NCI-H1048 (cell line): ENCODE results near the gene ATF1.

Experiments
- DNase-seq: peaks from one replicate; lab custom pipeline; 2025; lab: John Stamatoyannopoulos, UW

ATF1 gene

DNA sequence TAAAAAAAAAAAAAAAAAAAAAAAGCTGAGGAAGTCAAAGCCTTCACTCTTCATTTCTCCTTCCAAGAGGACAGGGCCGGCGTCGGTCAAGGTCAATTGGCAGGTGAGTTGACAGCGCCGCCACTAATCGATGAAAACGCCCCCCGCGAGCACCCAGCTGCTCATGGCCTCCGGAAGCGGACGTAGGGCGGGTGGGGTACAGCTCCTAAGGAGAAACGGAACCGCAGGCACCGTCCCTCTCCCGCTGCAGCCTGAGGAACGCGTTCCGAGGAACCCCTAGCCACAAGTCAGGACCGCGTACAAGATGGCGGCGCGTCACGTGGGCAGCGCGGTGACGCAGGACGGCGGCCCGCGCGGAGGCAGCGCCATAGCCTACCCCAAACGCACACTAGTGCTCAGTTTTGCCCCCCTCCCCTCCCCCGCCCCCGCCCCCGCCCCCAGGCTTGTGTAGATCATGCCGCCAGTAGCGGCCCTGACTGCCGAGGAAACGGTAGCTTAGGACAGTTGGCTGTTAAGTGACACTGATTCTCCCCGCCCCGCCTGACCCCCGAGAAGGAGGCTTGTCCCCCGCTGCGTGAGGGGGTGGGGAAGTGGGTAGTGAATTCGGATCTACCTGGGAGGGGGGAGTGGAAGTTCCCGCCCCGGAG is at the start of gene ATF1:
Gene ATF1, plus strand, starts transcription at position 463 of the 647 bp plus-strand sequence. CDS start 16,045 bp downstream, outside the sequence.
- peak; percentile 88 for DNase-seq

- no peak for DNase-seq
Observed at GRCh38 chr12:50715174-50715573, 48.7 kb upstream of the ATF1 start.

GRCh38 chr12:50718760-50719159 is 45.1 kb upstream of the ATF1 start:
- no peak for DNase-seq

GRCh38 chr12:50720085-50720484 is 43.8 kb upstream of the ATF1 start:
- no peak for DNase-seq

GRCh38 chr12:50720501-50720900 is 43.4 kb upstream of the ATF1 start:
- no peak for DNase-seq

DNA sequence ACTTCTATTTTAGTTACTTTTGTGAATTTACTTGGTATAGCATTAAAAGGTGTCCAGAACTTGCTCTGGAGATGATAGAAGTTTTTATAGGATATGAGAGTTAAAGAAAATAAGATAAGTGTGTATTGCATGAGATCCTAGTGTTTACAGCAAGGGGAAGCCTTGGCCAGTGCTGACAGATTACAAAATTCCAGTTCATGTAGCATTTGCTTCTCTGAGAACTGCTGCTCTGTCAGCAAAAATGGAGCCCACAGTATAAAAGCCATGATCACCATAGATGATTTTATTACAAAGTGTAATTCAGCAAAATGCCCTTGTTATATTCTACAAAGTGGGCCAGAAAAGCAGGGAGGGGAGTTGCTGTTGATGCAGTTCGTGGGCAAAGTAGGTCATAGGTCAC is 40.0 kb upstream of the ATF1 start:
- DNase-seq, result no peak

- no peak for DNase-seq
Observed at GRCh38 chr12:50725011-50725942, 38.6 kb upstream of the ATF1 start.

DNA sequence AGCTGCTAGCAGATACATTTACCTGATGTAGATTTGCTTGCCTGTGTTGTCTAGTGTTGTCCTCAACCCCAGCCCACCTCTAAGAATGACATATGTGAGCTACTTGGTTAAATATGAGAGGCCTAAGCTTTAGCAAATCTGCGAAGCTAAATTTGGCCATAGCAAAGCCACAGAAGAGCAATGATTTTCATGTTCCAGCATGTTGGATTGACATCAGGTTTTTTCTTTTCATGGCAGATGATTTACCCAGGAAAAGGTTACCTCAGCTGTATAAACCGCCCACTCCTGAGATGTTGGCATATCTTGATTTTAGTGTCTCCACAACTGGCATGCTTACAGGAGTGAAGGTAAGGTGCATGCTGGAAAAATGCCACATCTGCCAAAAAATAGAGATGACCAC is 36.4 kb upstream of the ATF1 start:
- no peak for DNase-seq

DNA sequence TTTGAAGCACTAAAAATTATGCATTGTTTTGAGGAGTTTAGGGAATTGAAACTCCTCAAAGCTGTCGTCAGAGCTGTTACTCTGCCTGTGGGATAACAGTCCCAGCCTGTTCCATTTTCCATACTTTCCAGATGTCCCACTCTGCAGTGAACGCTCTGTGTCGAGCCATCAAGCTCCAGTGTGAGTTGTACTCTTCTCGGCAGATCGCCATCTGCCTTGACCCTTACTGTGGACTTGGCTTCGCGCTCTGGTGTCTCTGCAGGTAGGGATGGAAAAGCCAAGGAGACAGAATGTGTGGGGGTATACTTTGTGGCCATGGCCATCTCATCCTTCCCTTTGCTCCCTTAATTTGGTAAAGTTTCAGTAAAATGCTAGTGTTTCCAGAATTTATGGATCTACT is 35.5 kb upstream of the ATF1 start:
- no peak for DNase-seq

DNA sequence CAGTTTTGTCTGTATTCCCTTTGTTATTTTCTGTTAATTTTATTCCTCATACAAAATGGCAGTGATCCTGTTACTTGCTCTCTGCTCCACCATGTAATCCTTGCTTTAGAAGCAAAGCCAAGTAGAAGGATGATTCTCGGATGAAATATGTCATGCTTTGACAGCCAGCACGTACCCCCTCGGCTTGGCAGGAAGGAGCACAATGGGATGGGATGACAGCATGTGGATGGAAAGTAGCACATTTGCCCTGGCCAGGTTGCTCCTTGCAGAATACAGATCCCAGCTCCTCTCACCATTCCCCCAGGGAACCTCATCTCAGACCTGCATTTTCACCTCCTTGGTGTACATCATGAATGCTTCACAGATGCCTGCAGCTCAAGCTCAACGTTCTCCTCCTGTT is 35.1 kb upstream of the ATF1 start:
- DNase-seq, result no peak

DNA sequence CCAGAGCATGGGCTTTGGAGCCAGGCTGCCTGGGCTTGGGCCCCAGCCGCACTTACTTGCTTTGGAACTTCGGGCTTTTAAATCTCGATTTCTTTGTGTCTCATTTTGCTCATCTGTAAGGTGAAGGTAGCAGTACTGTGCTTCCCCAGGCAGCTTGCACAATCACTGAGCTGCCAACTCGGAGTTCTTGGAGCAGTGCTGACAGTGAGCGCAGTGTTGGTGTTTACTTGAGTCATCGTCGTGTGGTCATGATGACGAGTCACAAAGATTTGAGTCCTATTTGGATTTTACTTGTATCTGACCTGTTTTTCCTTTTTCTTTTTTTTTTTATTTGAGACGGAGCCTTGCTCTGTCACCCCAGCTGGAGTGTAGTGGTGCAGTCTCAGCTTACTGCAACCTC is 31.3 kb upstream of the ATF1 start:
- no peak for DNase-seq

GRCh38 chr12:50733706-50734105 is 30.2 kb upstream of the ATF1 start:
- no peak for DNase-seq

GRCh38 chr12:50734409-50735263 is 29.3 kb upstream of the ATF1 start:
- no peak for DNase-seq

DNA sequence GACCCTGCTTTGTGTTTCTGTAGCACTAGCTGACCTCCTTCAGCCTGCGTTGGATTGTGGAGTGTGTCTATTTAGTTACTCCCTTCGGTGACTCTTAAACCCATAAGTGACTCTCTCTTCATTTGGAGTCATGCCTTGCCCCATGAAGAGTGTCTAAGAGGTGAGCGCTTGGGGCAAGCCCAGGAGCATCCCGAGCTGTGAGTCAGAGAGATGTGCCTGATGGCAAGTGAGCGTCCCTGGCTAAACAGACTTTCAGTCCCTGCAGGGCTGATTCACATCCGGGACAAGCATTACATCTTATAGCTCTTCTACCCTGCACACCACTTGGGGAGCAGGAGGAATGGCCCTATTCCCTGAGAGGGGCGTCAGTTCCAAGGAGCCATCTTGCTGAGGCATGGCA is 24.3 kb upstream of the ATF1 start:
- no peak for DNase-seq

GRCh38 chr12:50740307-50740706 is 23.6 kb upstream of the ATF1 start:
- no peak for DNase-seq

- no peak for DNase-seq
Observed at GRCh38 chr12:50742776-50743175, 21.1 kb upstream of the ATF1 start.

- DNase-seq, result no peak
Observed at GRCh38 chr12:50745861-50746260, 18.0 kb upstream of the ATF1 start.

DNA sequence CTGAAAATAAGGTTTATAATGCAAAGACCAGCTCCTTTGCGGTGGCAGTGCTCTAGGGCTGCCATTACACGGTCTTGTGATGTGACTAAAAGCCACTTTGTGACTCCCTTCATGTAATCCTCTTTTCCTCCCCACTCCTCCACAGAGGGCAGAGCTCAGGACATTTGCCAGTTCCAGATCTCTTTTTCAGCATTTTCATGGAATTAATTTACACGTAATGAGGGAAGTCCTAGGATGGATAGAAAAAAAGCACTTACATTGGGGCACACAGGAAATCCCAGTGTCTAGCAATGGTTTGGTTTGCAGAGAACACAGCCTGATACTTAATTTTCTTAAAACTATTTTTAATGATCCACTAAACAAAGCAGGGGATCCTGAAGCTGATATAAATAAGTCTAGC is 17.5 kb upstream of the ATF1 start:
- no peak for DNase-seq

- no peak for DNase-seq
Observed at GRCh38 chr12:50747817-50748216, 16.1 kb upstream of the ATF1 start.

GRCh38 chr12:50749459-50749882 is 14.4 kb upstream of the ATF1 start:
- no peak for DNase-seq

DNA sequence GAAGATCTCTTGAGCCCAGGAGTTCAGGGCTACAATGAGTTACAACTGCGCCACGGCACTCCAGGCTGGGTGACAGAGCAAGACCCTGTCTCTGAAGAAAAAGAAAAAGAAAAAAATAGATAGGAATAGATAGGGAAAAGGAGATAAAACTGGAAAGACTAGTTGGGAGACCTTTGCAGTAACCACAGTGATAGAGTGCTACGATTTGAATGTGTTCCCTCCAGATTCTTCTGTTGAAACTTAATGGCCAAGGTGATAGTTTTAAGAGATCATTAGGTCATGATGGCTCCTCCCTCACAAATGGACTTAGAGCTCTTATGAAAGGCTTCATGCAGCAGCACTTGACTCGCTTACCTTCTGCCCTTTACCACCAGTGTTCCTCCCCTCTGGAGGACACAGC is 13.5 kb upstream of the ATF1 start:
- no peak for DNase-seq

GRCh38 chr12:50751948-50752721 is 11.8 kb upstream of the ATF1 start:
- DNase-seq, result no peak
